Measurements from ENCODE around the gene HAND2.

Gene HAND2

DNA sequence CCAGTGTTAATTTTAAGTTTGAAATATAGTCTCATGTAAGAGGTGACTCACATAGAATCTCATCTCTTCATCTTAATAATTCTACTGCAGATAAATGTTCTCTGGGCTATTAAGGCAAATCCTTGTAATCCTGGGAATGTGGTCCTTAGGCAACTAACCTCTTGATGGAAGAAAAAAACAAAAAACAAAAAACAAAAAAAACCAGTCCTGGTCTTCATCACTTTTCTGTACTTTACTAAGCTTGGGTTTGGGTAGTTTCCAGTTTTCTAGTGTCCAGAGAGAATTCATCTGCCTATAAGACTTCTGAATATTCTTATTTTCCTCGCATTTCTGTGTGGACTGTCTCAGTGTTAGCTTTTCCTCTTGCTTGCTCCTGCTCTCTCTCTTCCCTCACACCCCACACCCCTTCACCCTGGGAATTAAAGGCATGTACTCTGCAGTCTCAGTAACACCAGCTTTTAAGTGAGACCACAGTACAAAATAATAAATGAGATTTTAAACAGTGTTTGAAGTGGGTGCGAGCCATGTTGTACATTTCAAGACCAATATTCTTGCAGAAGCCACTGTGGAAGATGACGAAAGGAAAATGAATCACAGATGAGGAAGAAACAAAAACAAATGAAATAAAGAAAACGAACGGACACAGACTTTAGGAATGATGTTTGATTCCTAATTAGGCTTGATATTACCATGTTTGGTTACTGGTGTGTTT, 51.7 kb downstream of the HAND2 start:
- no peak for TF ChIP-seq GATA1 (IDR thresholded peaks at IDR 0.05; ENCODE audit: low read depth, low read length)
- TF ChIP-seq POLR2A (IDR thresholded peaks at IDR 0.05; ENCODE audit: low read length) = no peak
- no peak for DNase-seq

DNA sequence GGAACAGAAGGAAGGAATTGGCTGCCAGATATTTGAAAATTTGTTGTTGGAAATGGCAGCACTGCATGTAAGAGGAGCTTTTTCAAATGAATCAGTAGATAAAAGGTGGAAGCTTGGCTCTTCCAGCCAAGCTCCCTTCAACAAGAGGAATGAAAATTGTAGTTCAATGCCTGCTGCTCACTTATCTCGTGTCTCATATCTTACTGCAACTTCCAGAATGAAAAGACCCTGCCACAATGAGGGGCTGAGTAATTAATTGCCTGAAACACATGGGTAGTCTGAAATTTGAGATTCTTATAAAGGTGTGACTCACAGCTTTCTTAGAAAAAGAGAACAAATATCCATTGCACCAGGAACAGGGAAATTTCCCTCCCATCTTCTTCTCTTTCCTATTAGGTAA, 53.0 kb downstream of the HAND2 start:
- TF ChIP-seq GATA1 (IDR thresholded peaks at IDR 0.05; ENCODE audit: low read depth, low read length) (no peak), POLR2A (IDR thresholded peaks at IDR 0.05; ENCODE audit: low read length) (no peak)
- DNase-seq = no peak

Data from erythroblast (primary cell).